B cell (primary cell): ENCODE results near the gene MICALL1. TPM values are rescaled to one million over a fixed set of nuclear protein-coding genes. Genes with fewer than 3 reads are reported as not detected.

ENCODE experiments used
- polyA plus RNA-seq: library from polyadenylated mRNA; depleted of rRNA; stranded (reverse); fragments of >200 nt; gene quantifications from 2 replicates; pipeline ENCODE4 v1.2.3, GENCODE V29; 2012
- total RNA-seq, 2 donors: library from RNA; stranded (reverse); fragments of 120-200 nt in 1 of 2; gene quantifications; 1 replicate in 1 of 2; 2 replicates in 1 of 2; pipeline versions ENCODE4 v1.2.3 to v1.2.4, GENCODE V29; 2013 to 2022

The MICALL1 gene
- total and polyA plus RNA-seq, 2 donors (not counting 1 experiment from before 2014, with no cell fraction given) = 21.0 to 34.9 TPM

Other genes starting within 250 kb of the MICALL1 start
- gene PDXP, start 247.6 kb upstream of the MICALL1 start, total RNA-seq = 16.6 and 16.9 TPM in 2 replicates
- 9.4 and 17.5 TPM in 2 replicates for gene PDXP, start 247.6 kb upstream of the MICALL1 start, polyA plus RNA-seq
- gene LGALS1, start 230.7 kb upstream of the MICALL1 start, total RNA-seq = 106 and 107 TPM in 2 replicates
- 136 and 207 TPM in 2 replicates for gene LGALS1, start 230.7 kb upstream of the MICALL1 start, polyA plus RNA-seq
- 34.7 and 38.5 TPM in 2 replicates for gene NOL12, start 220.0 kb upstream of the MICALL1 start, total RNA-seq
- gene NOL12, start 220.0 kb upstream of the MICALL1 start, polyA plus RNA-seq = 43.1 and 48.5 TPM in 2 replicates
- 47.2 and 47.5 TPM in 2 replicates for gene TRIOBP, start 209.2 kb upstream of the MICALL1 start, total RNA-seq
- 25.2 and 26.8 TPM in 2 replicates for gene TRIOBP, start 209.2 kb upstream of the MICALL1 start, polyA plus RNA-seq
- gene GCAT, start 98.4 kb upstream of the MICALL1 start, total RNA-seq = 0.47 TPM in 1 of 2 replicates, not detected in the other
- 0.15 TPM in 1 of 2 replicates, not detected in the other for gene GCAT, start 98.4 kb upstream of the MICALL1 start, polyA plus RNA-seq
- gene GALR3, start 82.9 kb upstream of the MICALL1 start, total RNA-seq = not detected in 2 replicates
- not detected in 2 replicates for gene GALR3, start 82.9 kb upstream of the MICALL1 start, polyA plus RNA-seq
- 18.1 and 20.3 TPM in 2 replicates for gene ANKRD54, start 62.0 kb upstream of the MICALL1 start, total RNA-seq
- gene ANKRD54, start 62.0 kb upstream of the MICALL1 start, polyA plus RNA-seq = 27.8 and 29.3 TPM in 2 replicates
- gene EIF3L, start 56.9 kb upstream of the MICALL1 start, total RNA-seq = 526 and 560 TPM in 2 replicates
- 367 and 430 TPM in 2 replicates for gene EIF3L, start 56.9 kb upstream of the MICALL1 start, polyA plus RNA-seq
- not detected in 2 replicates for gene C22orf23, start 47.3 kb downstream of the MICALL1 start, total RNA-seq
- not detected in 2 replicates for gene C22orf23, start 47.3 kb downstream of the MICALL1 start, polyA plus RNA-seq
- 39.3 and 41.8 TPM in 2 replicates for gene POLR2F, start 47.4 kb downstream of the MICALL1 start, total RNA-seq
- 37.9 and 49.6 TPM in 2 replicates for gene POLR2F, start 47.4 kb downstream of the MICALL1 start, polyA plus RNA-seq
- not detected in 2 replicates for gene SOX10, start 78.3 kb downstream of the MICALL1 start, total RNA-seq
- gene SOX10, start 78.3 kb downstream of the MICALL1 start, polyA plus RNA-seq = not detected in 2 replicates
- gene PICK1, start 151.1 kb downstream of the MICALL1 start, total RNA-seq = 30.9 and 34.2 TPM in 2 replicates
- gene PICK1, start 151.1 kb downstream of the MICALL1 start, polyA plus RNA-seq = 37.4 and 47.9 TPM in 2 replicates
- gene SLC16A8, start 177.9 kb downstream of the MICALL1 start, total RNA-seq = not detected in 2 replicates
- gene SLC16A8, start 177.9 kb downstream of the MICALL1 start, polyA plus RNA-seq = not detected in 2 replicates
- 0.96 and 1.3 TPM in 2 replicates for gene BAIAP2L2, start 204.4 kb downstream of the MICALL1 start, total RNA-seq
- gene BAIAP2L2, start 204.4 kb downstream of the MICALL1 start, polyA plus RNA-seq = 1.2 and 1.7 TPM in 2 replicates